Osteocyte (in vitro differentiated cells): ENCODE results near the gene CTIF. TPM values are rescaled to one million over a fixed set of nuclear protein-coding genes. Genes with fewer than 3 reads are reported as not detected.

Experiments used
- DNase-seq: peaks from one replicate; pipeline ENCODE4 v3.0.0; 2021; ENCODE audit warnings: mixed read lengths; ENCODE audit not compliant: unreplicated experiment; ENCODE audit errors: extremely low spot score
- H3K27ac Mint-ChIP-seq: one replicate; pipeline ENCODE4 v1.8.0; 2021; ENCODE audit warnings: mild to moderate bottlenecking, mixed read lengths; ENCODE audit not compliant: unreplicated experiment
- H3K27me3 Mint-ChIP-seq: one replicate; pipeline ENCODE4 v1.8.0; 2021; ENCODE audit warnings: mixed read lengths; ENCODE audit not compliant: unreplicated experiment
- H3K36me3 Mint-ChIP-seq: one replicate; pipeline ENCODE4 v1.8.0; 2021; ENCODE audit warnings: mixed read lengths; ENCODE audit not compliant: unreplicated experiment
- H3K4me1 Mint-ChIP-seq: one replicate; pipeline ENCODE4 v1.8.0; 2021; ENCODE audit warnings: mixed read lengths; ENCODE audit not compliant: unreplicated experiment
- H3K4me3 Mint-ChIP-seq: one replicate; pipeline ENCODE4 v1.8.0; 2021; ENCODE audit warnings: mild to moderate bottlenecking, moderate library complexity, mixed read lengths; ENCODE audit not compliant: unreplicated experiment
- H3K9me3 Mint-ChIP-seq: one replicate; pipeline ENCODE4 v1.8.0; 2021; ENCODE audit warnings: mixed read lengths; ENCODE audit not compliant: unreplicated experiment
- total RNA-seq: library from RNA; stranded (reverse); gene quantifications from 2 replicates; pipeline ENCODE4 v1.2.1, GENCODE V29; 2021
- TF ChIP-seq, protein P1 (sequence below): fragments of 200-600 bp; sonication (generic); IDR thresholded peaks from 2 replicates; pipeline ENCODE4 v1.5.0; 2021; ENCODE audit warnings: antibody characterized with exemption, mild to moderate bottlenecking, moderate library complexity

Gene CTIF
- total RNA-seq, 1 donor from 2014 or later, result 172 TPM

DNA sequence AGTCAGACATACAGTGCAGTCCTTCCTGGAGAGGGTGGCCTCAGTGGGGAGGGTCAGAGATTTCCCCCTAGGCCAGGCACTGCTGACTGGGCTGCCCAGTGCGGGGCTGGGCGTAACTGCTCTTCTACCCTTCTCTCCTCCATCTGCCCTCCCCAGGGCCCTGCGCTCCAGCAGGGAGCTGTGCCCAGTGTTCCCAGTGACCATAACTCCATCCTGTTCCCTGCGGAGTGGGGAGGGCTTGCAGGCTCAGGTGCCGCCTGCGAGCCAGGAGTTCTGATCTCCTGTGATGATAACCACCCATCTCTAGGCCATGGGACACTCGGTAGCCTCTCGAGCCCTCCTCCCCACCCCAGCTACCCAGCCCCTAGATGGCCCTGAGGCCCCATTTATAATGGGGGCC, 304.3 kb downstream of the CTIF start:
- TF ChIP-seq, protein P1, sequence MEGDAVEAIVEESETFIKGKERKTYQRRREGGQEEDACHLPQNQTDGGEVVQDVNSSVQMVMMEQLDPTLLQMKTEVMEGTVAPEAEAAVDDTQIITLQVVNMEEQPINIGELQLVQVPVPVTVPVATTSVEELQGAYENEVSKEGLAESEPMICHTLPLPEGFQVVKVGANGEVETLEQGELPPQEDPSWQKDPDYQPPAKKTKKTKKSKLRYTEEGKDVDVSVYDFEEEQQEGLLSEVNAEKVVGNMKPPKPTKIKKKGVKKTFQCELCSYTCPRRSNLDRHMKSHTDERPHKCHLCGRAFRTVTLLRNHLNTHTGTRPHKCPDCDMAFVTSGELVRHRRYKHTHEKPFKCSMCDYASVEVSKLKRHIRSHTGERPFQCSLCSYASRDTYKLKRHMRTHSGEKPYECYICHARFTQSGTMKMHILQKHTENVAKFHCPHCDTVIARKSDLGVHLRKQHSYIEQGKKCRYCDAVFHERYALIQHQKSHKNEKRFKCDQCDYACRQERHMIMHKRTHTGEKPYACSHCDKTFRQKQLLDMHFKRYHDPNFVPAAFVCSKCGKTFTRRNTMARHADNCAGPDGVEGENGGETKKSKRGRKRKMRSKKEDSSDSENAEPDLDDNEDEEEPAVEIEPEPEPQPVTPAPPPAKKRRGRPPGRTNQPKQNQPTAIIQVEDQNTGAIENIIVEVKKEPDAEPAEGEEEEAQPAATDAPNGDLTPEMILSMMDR, result no peak
- Mint-ChIP-seq H3K4me1 (peaks cover 86% of the 10 kb centered on the region), H3K4me3 (no peak overlapping the region), H3K27me3 (no peaks in the 10 kb centered on the region), H3K36me3 (peaks cover 23% of the 10 kb centered on the region), H3K27ac (peak overlapping the region; percentile 93), H3K9me3 (no peaks in the 10 kb centered on the region)
- no peak for DNase-seq

DNA sequence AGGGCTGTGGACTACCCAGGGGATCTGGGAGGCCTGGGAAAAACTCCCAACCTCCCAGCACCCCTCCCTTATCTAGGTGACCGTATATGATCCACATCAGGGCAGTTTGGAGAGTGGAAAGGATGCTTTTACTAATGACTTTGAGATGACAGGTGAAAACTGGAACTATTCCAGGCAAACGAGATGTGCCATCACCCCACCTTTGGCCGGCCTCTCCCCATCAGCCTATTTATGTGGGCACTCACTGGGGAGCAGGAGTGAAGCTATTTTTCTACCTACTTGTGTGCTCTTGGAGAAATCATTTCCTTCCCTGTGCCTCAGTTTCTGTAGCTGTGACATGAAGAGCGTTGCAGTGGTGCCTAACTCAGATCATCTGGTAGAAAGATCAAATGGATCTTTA, 304.8 kb downstream of the CTIF start:
- Mint-ChIP-seq H3K27me3 (no peaks in the 10 kb centered on the region), H3K9me3 (no peaks in the 10 kb centered on the region), H3K4me3 (no peak overlapping the region), H3K27ac (no peak overlapping the region), H3K36me3 (peaks cover 23% of the 10 kb centered on the region), H3K4me1 (peaks cover 86% of the 10 kb centered on the region)
- no peak for DNase-seq
- TF ChIP-seq, protein P1, result no peak

DNA sequence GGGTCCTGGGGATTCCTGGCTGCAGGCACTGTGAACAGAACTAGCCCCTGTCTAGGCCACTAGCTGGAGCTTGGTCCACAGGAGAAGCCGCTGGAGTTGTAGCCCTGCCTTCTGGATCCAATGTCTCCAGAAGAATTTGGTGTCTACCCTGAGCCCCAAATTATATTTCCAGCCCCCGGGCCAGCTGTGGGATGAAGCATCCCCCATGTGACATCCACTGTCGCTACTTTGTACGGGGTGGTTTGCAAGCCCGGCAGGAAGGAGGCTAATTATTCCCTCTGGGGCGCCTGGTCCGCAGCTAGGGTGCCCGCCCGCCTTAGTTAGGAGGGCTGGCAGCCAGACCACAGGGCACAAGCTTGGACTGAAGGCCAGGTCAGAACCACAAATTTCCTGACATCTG, 305.4 kb downstream of the CTIF start:
- H3K4me1 Mint-ChIP-seq, result peaks cover 85% of the 10 kb centered on the region
- DNase-seq, result no peak
- no peak overlapping the region for H3K4me3 Mint-ChIP-seq
- TF ChIP-seq, protein P1, result no peak
- H3K27me3 Mint-ChIP-seq, result no peaks in the 10 kb centered on the region
- H3K27ac Mint-ChIP-seq, result no peak overlapping the region
- peaks cover 23% of the 10 kb centered on the region for H3K36me3 Mint-ChIP-seq
- H3K9me3 Mint-ChIP-seq, result no peaks in the 10 kb centered on the region

DNA sequence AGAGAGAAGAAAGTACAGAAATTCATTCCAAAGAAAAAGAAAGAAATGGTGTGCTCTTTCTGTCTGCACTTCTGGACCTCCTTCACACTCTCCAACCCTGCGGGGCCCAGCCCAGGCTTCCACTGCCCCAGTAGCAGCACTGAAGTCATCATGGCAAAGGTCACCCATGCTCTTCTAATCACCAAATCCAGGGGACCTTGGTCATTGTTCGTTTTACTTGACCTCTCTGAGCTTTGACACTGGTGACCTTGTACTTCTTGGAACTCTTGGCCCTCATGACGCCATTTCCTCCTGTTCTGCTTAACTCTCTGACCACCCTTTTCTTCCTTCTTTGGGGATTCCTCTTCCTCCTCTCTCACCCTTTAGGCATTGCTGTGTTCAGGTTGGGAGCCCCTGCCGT, 306.3 kb downstream of the CTIF start:
- peaks cover 82% of the 10 kb centered on the region for H3K4me1 Mint-ChIP-seq
- peaks cover 28% of the 10 kb centered on the region for H3K36me3 Mint-ChIP-seq
- no peak overlapping the region for H3K27ac Mint-ChIP-seq
- H3K27me3 Mint-ChIP-seq, result no peaks in the 10 kb centered on the region
- H3K4me3 Mint-ChIP-seq, result no peak overlapping the region
- DNase-seq, result no peak
- TF ChIP-seq, protein P1, result no peak
- no peaks in the 10 kb centered on the region for H3K9me3 Mint-ChIP-seq

DNA sequence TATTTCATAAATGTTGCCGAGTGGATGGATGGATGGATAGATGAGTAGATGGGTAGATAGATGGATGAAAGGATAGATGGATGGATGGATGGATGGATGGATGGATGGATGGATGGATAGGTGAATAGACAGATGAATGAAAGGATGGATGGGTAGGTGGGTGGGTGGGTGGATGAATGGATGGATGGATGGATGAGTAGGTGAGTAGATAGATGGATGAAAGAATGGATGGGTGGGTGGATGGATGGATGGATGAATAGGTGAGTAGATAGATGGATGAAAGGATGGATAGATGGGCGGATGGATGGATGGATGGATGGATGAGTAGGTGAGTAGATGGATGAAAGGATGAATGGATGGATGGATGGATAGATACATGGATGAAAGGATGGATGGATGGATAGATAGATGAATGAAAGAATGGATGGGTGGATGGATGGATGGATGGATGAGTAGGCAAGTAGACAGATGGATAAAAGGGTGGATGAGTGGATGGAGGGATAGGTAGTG, 307.6 kb downstream of the CTIF start:
- no peaks in the 10 kb centered on the region for H3K9me3 Mint-ChIP-seq
- no peak overlapping the region for H3K27ac Mint-ChIP-seq
- TF ChIP-seq, protein P1, result no peak
- H3K27me3 Mint-ChIP-seq, result no peaks in the 10 kb centered on the region
- peaks cover 29% of the 10 kb centered on the region for H3K36me3 Mint-ChIP-seq
- no peak overlapping the region for H3K4me3 Mint-ChIP-seq
- H3K4me1 Mint-ChIP-seq, result peaks cover 83% of the 10 kb centered on the region
- no peak for DNase-seq
